Breast epithelium (tissue), 3 donors: ENCODE measurements around the gene ARHGEF26.

Experiments used
- CTCF ChIP-seq, 3 donors: fragments of 450-650 bp; IDR thresholded peaks; one replicate each; pipeline ENCODE4 v1.5.1; 2016 to 2017; ENCODE audit warnings: antibody characterized with exemption in 3 of 3, mild to moderate bottlenecking in 3 of 3, moderate library complexity in 3 of 3
- POLR2A ChIP-seq: fragments of 450-650 bp; IDR thresholded peaks from one replicate; pipeline ENCODE4 v1.6.1; 2016; ENCODE audit warnings: antibody characterized with exemption, mild to moderate bottlenecking, moderate library complexity
- POLR2AphosphoS5 ChIP-seq, 3 donors: sonication (generic); formaldehyde crosslinking; IDR thresholded peaks; one replicate each; pipeline ENCODE4 v1.6.1; 2017; ENCODE audit warnings: antibody characterized with exemption in 3 of 3

DNA sequence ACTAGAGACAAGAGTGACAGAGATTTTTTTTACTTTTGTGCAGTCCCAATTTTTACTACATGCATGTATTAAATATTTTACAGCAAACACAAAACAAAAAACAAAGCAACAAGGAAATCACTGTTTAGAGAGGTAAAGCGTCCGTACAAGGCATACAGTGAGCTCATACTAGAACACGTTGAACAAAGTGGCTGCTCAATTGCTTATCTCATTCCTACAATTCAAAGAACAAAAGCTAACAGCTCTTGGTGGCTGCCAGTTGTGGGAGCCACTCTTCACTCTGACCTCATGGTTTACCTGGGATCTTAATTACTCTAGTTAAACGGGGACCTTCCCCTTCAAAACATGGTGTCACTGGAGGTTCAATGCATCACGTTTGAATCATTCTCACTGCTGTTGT lies 7.6 kb upstream of the ARHGEF26 start:
- no peak for TF ChIP-seq CTCF (IDR thresholded peaks at IDR 0.05)
- TF ChIP-seq POLR2A = no peak
- TF ChIP-seq POLR2AphosphoS5 (IDR thresholded peaks at IDR 0.05) = no peak
